Right lobe of liver (tissue), 6 donors: ENCODE results near the gene DNLZ. TPM values are rescaled to one million over a fixed set of nuclear protein-coding genes. Genes with fewer than 3 reads are reported as not detected.

Experiments
- ATAC-seq, 4 donors: fragments of 200-7000 bp; cut with Tn5 transposase; one replicate each; pipeline ENCODE4 v1.9.1; 2020; ENCODE audit warnings: mild to moderate bottlenecking in 4 of 4, moderate library complexity in 4 of 4
- DNase-seq, 3 donors: peaks; one replicate each; pipeline ENCODE4 v3.0.0-alpha.2; 2020
- H3K27ac ChIP-seq, 3 donors: fragments of 200-600 bp; one replicate each; pipeline ENCODE4 v1.8.0; 2022
- H3K27me3 ChIP-seq, 2 donors: fragments of 200-600 bp; one replicate each; pipeline ENCODE4 v1.8.0; 2022
- H3K36me3 ChIP-seq, 4 donors: fragments of 200-600 bp; sonication (generic) in 1 of 4; one replicate each; pipeline versions ENCODE4 v1.5.1 to v1.8.0; 2017 to 2022; ENCODE audit warnings: control low read depth in 1 of 4
- H3K4me1 ChIP-seq, 4 donors: fragments of 200-600 bp; sonication (generic) in 1 of 4; one replicate each; pipeline versions ENCODE4 v1.5.1 to v1.8.0; 2017 to 2022; ENCODE audit warnings: control low read depth in 1 of 4
- H3K4me3 ChIP-seq, 3 donors: fragments of 200-600 bp; one replicate each; pipeline ENCODE4 v1.8.0; 2022
- H3K9me3 ChIP-seq, 4 donors: fragments of 200-600 bp; sonication (generic) in 1 of 4; one replicate each; pipeline versions ENCODE4 v1.5.1 to v1.8.0; 2017 to 2022; ENCODE audit warnings: control low read depth in 1 of 4
- CTCF ChIP-seq, 4 donors: fragments of 200-600 bp in 3 of 4; fragments of 450-650 bp in 1 of 4; IDR thresholded peaks; one replicate each; pipeline versions ENCODE4 v1.5.1 to v1.8.0; 2016 to 2022; ENCODE audit warnings: antibody characterized with exemption in 4 of 4, mild to moderate bottlenecking in 2 of 4
- POLR2A ChIP-seq: fragments of 450-650 bp; IDR thresholded peaks from one replicate; pipeline ENCODE4 v1.6.1; 2017; ENCODE audit warnings: antibody characterized with exemption, mild to moderate bottlenecking
- WGBS: methylation state at CpG from one replicate; pipeline ENCODE4 v1.1.6; 2018; ENCODE audit warnings: low coverage, low lambda C conversion rate; ENCODE audit not compliant: insufficient coverage; ENCODE audit errors: missing lambda C conversion rate; 5-methylcytosine and 5-hydroxymethylcytosine counted together
- intact Hi-C, 2 donors: fragments of 100-400 bp; cut with DNase I; formaldehyde crosslinking; loops; one replicate each; pipeline versions ENCODE4 v1.11.2 to v1.14.1; 2022
- total RNA-seq, 6 experiments: library from RNA; depleted of rRNA in 2 of 6; stranded (reverse); fragments of >200 nt in 2 of 6; fragmentation: NEBNext Ultra II Directional in 3 of 6; extraction: Animal tissue kit (Norgen Biotek cat#: 25700) in 3 of 6; gene quantifications; one replicate each; pipeline versions ENCODE4 v1.1.0 to v1.2.4, GENCODE V29; 2016 to 2023
- donor health status: DM: no; HTN: yes; CAD: no.
- donor health status: DM: no; HTN: no; CAD: no.
- donor health status: DM: no; HTN: no; CAD: no.
- donor health status: DM: no; HTN: yes; CAD: no.
- donor health status: DM: no; HTN: yes; CAD: no.

DNLZ gene
- total RNA-seq, 6 experiments from 2014 or later, result 5.0 to 26.0 (median 10.4) TPM

- 78% methylated on average over 7 of the region's 46 CpGs for WGBS
- intact Hi-C loops, result no loop called here
- no peaks in the 10 kb centered on the region for H3K27me3 ChIP-seq
- DNase-seq (no peak), ATAC-seq (no peak)
- no peak overlapping the region for H3K27ac ChIP-seq
- no peaks in the 10 kb centered on the region for H3K9me3 ChIP-seq
- no peak for TF ChIP-seq POLR2A
- TF ChIP-seq CTCF (IDR thresholded peaks at IDR 0.05), result no peak
- no peaks in the 10 kb centered on the region for H3K4me1 ChIP-seq
- no peaks in the 10 kb centered on the region for H3K36me3 ChIP-seq
- H3K4me3 ChIP-seq, result no peak overlapping the region
These were observed 31.7 kb downstream of the DNLZ start for GRCh38 chr9:136331556-136332481.

DNA sequence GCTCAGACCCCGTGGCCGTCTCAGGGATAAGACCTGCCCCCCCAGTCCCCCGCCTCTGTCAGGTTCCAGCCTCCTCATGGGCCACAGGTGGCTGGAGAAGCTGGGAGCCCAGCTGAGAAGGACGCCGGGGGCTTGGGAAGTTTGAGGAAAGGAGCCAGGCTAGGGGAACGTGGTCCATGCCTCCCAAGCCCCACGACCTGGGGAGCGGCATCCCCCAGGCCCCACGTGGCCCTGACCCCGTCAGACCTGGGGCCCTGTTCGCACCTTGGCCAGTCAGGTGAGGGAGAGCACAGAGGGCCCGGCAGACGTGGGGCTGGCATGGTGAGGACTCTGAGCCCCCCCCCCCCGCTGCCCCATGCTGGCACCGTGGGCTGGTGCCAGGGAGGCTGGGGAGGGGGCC is 32.5 kb downstream of the DNLZ start:
- WGBS, result 57% methylated on average over 1 of the region's 15 CpGs
- intact Hi-C loops, result no loop called here
- DNase-seq (no peak), ATAC-seq (no peak)
- Histone ChIP-seq H3K4me1 (no peaks in the 10 kb centered on the region), H3K27me3 (no peaks in the 10 kb centered on the region), H3K27ac (no peak overlapping the region), H3K9me3 (no peaks in the 10 kb centered on the region), H3K36me3 (no peaks in the 10 kb centered on the region), H3K4me3 (no peak overlapping the region)
- TF ChIP-seq POLR2A, result no peak
- TF ChIP-seq CTCF (IDR thresholded peaks at IDR 0.05), result no peak

DNA sequence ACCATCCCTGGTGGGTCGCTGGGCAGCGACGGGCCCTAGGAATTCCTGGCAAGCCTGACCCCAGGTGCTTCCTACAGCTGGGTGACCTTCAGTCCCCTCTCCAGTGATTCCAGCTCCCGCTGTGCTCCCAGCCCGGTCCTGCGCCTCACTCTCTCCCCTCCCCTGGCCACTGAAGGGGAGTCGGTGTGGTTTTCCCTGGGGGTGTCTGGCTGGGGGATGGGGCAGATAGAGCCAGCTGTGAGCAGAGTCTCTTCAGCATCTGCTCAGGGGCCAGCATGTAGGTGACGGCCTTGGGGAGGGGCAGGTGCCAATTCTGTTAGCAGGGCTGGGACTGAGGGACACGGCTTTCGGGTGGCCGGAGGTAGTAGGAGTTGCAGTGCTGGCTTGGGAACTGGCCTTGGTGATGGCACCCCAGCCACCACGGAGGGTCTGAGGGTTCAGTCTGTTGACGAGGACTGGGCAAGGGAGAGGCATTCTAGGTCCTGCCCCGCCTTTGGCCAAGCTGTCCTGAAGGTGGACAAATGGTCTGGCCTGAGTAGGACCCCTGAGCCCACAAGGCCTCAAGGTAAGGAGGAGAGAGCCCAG is 33.0 kb downstream of the DNLZ start:
- no peak for DNase-seq
- no peak for TF ChIP-seq CTCF (IDR thresholded peaks at IDR 0.05)
- TF ChIP-seq POLR2A, result no peak
- Histone ChIP-seq H3K4me3 (no peak overlapping the region), H3K27ac (no peak overlapping the region), H3K4me1 (no peaks in the 10 kb centered on the region), H3K27me3 (no peaks in the 10 kb centered on the region), H3K36me3 (no peaks in the 10 kb centered on the region), H3K9me3 (no peaks in the 10 kb centered on the region)
- ATAC-seq, result no peak
- 76% methylated on average over 3 of the region's 14 CpGs for WGBS
- intact Hi-C loops, result no loop called here

GRCh38 chr9:136329636-136330405 is 33.7 kb downstream of the DNLZ start:
- Histone ChIP-seq H3K4me1 (no peaks in the 10 kb centered on the region), H3K9me3 (no peaks in the 10 kb centered on the region), H3K36me3 (no peaks in the 10 kb centered on the region), H3K27ac (no peak overlapping the region), H3K4me3 (no peak overlapping the region), H3K27me3 (no peaks in the 10 kb centered on the region)
- 100% methylated on average over 1 of the region's 23 CpGs for WGBS
- ATAC-seq (no peak), DNase-seq (no peak)
- TF ChIP-seq POLR2A, result no peak
- no peak for TF ChIP-seq CTCF (IDR thresholded peaks at IDR 0.05)
- intact Hi-C loops, result no loop called here
